SK-N-MC (cell line): ENCODE data around the gene SELENOV.

Experiments
- EZH2 ChIP-seq: fragments of 200-600 bp; sonication (generic); IDR thresholded peaks from one replicate; pipeline ENCODE4 v1.6.1; 2017; ENCODE audit warnings: antibody characterized with exemption
- FOXP2 ChIP-seq: optimal IDR thresholded peaks from 2 replicates; pipeline ENCODE3; 2011; ENCODE audit warnings: mild to moderate bottlenecking, moderate library complexity; ENCODE audit not compliant: insufficient read depth; ENCODE audit errors: extremely low read length, control extremely low read depth
- POLR2AphosphoS5 ChIP-seq: IDR thresholded peaks from 2 replicates; pipeline ENCODE4 v1.6.1; 2012; ENCODE audit warnings: mild to moderate bottlenecking, low read depth, low read length, borderline replicate concordance

DNA sequence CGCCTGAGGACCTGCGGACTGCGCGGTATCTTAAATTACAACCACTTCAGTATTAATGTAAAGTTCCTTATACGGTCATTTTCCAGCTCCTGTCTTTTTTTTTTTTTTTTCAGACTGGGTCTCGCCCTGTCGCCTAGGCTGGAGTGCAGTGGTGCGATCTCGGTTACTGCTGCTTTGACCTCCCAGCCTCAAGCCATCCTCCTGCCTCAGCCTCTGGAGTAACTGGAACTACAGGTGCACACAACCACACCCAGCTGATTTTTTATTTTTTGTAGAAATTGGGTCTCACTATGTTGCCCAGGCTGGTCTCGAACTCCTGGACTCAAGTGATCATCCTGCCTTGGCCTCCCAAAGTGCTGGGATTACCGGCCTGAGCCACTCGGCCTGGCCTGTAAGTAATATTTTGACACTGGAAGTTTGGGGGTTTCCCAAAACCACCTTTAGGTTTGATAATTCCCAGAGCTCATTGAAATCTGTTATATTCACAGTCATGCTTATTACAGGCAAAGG, 18.1 kb downstream of the SELENOV start:
- TF ChIP-seq FOXP2 (no peak), EZH2 (no peak), POLR2AphosphoS5 (no peak)
